Muscle of leg (tissue), 11 donors: Measurements from ENCODE around the gene ZNF697. TPM values are rescaled to one million over a fixed set of nuclear protein-coding genes. Genes with fewer than 3 reads are reported as not detected.

Source experiments
- DNase-seq: peaks from one replicate; pipeline ENCODE4 v3.0.0; 2013
- H3K27ac ChIP-seq: one replicate; pipeline ENCODE4 v1.5.1; 2013; ENCODE audit warnings: mild to moderate bottlenecking, low read length, control low read depth
- H3K27me3 ChIP-seq: one replicate; pipeline ENCODE4 v1.6.1; 2013; ENCODE audit warnings: low read length; ENCODE audit not compliant: control insufficient read depth, insufficient read depth
- H3K36me3 ChIP-seq: one replicate; pipeline ENCODE4 v1.6.1; 2013; ENCODE audit warnings: low read length; ENCODE audit not compliant: control insufficient read depth, insufficient read depth
- H3K4me1 ChIP-seq: one replicate; pipeline ENCODE4 v1.6.1; 2013; ENCODE audit warnings: low read length; ENCODE audit not compliant: control insufficient read depth, insufficient read depth
- H3K4me3 ChIP-seq: one replicate; pipeline ENCODE4 v1.5.1; 2013; ENCODE audit warnings: low read length, control low read depth
- H3K9me3 ChIP-seq: replicated peaks from 2 replicates; pipeline ENCODE4 v1.6.1; 2013; ENCODE audit warnings: low read depth, low read length; ENCODE audit not compliant: control insufficient read depth
- WGBS: methylation state at CpG from one replicate; pipeline ENCODE4 v1.1.5; 2013; ENCODE audit warnings: missing lambda C conversion rate; ENCODE audit not compliant: insufficient coverage; 5-methylcytosine and 5-hydroxymethylcytosine counted together
- polyA plus RNA-seq, 8 donors: library from polyadenylated mRNA; unstranded; fragments of 120-200 nt; gene quantifications; one replicate each; pipeline versions ENCODE4 v1.2.1 to v1.2.3, GENCODE V29; 2013; ENCODE audit warnings: inconsistent platforms in 1 of 8, low replicate concordance in 1 of 8; ENCODE audit not compliant: insufficient read length in 8 of 8, insufficient read depth in 1 of 8
- total RNA-seq: library from RNA; stranded (reverse); fragments of 120-200 nt; gene quantifications from one replicate; pipeline ENCODE4 v1.2.4, GENCODE V29; 2013

ZNF697 gene
- total and polyA plus RNA-seq, 9 donors: 8.0 to 11.6 (median 9.8) TPM

- Histone ChIP-seq H3K27me3 (no peaks in the 10 kb centered on the region), H3K9me3 (no peaks in the 10 kb centered on the region), H3K4me1 (peaks cover 2% of the 10 kb centered on the region), H3K27ac (no peak overlapping the region), H3K36me3 (no peaks in the 10 kb centered on the region), H3K4me3 (no peak overlapping the region)
- no CpG with 5 or more reads among the region's 2 CpGs for WGBS
- no peak for DNase-seq
Observed at GRCh38 chr1:119680723-119681122, 32.7 kb upstream of the ZNF697 start.

GRCh38 chr1:119680193-119680592, 32.1 kb upstream of the ZNF697 start:
- DNase-seq: no peak
- Histone ChIP-seq H3K27me3 (no peaks in the 10 kb centered on the region), H3K4me3 (no peak overlapping the region), H3K27ac (no peak overlapping the region), H3K4me1 (peaks cover 6% of the 10 kb centered on the region), H3K9me3 (no peaks in the 10 kb centered on the region), H3K36me3 (no peaks in the 10 kb centered on the region)
- WGBS: no CpG with 5 or more reads among the region's 3 CpGs

GRCh38 chr1:119679223-119679622, 31.2 kb upstream of the ZNF697 start:
- WGBS: no CpG with 5 or more reads among the region's 1 CpG
- Histone ChIP-seq H3K27me3 (no peaks in the 10 kb centered on the region), H3K4me3 (no peak overlapping the region), H3K4me1 (peaks cover 7% of the 10 kb centered on the region), H3K36me3 (no peaks in the 10 kb centered on the region), H3K27ac (no peak overlapping the region), H3K9me3 (no peaks in the 10 kb centered on the region)
- DNase-seq: no peak

GRCh38 chr1:119676571-119677206, 28.6 kb upstream of the ZNF697 start:
- DNase-seq: peak; percentile 35
- WGBS: 87% methylated on average over 3 of the region's 8 CpGs
- Histone ChIP-seq H3K4me3 (no peak overlapping the region), H3K27ac (no peak overlapping the region), H3K9me3 (no peaks in the 10 kb centered on the region), H3K4me1 (peaks cover 7% of the 10 kb centered on the region), H3K27me3 (no peaks in the 10 kb centered on the region), H3K36me3 (no peaks in the 10 kb centered on the region)

- H3K9me3 ChIP-seq: no peaks in the 10 kb centered on the region
- H3K27ac ChIP-seq: peak overlapping the region; percentile 3
- H3K36me3 ChIP-seq: no peaks in the 10 kb centered on the region
- H3K4me3 ChIP-seq: peak overlapping the region; percentile 33
- H3K4me1 ChIP-seq: peaks cover 7% of the 10 kb centered on the region
- H3K27me3 ChIP-seq: no peaks in the 10 kb centered on the region
- WGBS: 20% methylated on average over 2 of the region's 16 CpGs
- DNase-seq: peak; percentile 92
Observed at GRCh38 chr1:119675349-119676345, 27.6 kb upstream of the ZNF697 start.

- no CpG with 5 or more reads among the region's 6 CpGs for WGBS
- DNase-seq: no peak
- no peaks in the 10 kb centered on the region for H3K9me3 ChIP-seq
- H3K36me3 ChIP-seq: no peaks in the 10 kb centered on the region
- H3K27me3 ChIP-seq: no peaks in the 10 kb centered on the region
- no peak overlapping the region for H3K27ac ChIP-seq
- H3K4me3 ChIP-seq: no peak overlapping the region
- peaks cover 7% of the 10 kb centered on the region for H3K4me1 ChIP-seq
Observed at GRCh38 chr1:119674835-119675289, 26.8 kb upstream of the ZNF697 start.

- Histone ChIP-seq H3K9me3 (no peaks in the 10 kb centered on the region), H3K27me3 (no peaks in the 10 kb centered on the region), H3K4me1 (peaks cover 7% of the 10 kb centered on the region), H3K36me3 (no peaks in the 10 kb centered on the region), H3K4me3 (no peak overlapping the region), H3K27ac (no peak overlapping the region)
- 78% methylated on average over 3 of the region's 4 CpGs for WGBS
- DNase-seq: no peak
Observed at GRCh38 chr1:119674111-119674526, 26.1 kb upstream of the ZNF697 start.

GRCh38 chr1:119673171-119673940, 25.3 kb upstream of the ZNF697 start:
- no peak for DNase-seq
- Histone ChIP-seq H3K9me3 (no peaks in the 10 kb centered on the region), H3K36me3 (no peaks in the 10 kb centered on the region), H3K4me3 (no peak overlapping the region), H3K27me3 (no peaks in the 10 kb centered on the region), H3K27ac (no peak overlapping the region), H3K4me1 (peaks cover 7% of the 10 kb centered on the region)
- WGBS: 100% methylated on average over 1 of the region's 4 CpGs

- peaks cover 6% of the 10 kb centered on the region for H3K4me1 ChIP-seq
- WGBS: 86% methylated on average over 1 of the region's 2 CpGs
- no peak for DNase-seq
- H3K27ac ChIP-seq: no peak overlapping the region
- H3K36me3 ChIP-seq: no peaks in the 10 kb centered on the region
- no peaks in the 10 kb centered on the region for H3K27me3 ChIP-seq
- H3K9me3 ChIP-seq: no peaks in the 10 kb centered on the region
- no peak overlapping the region for H3K4me3 ChIP-seq
Observed at GRCh38 chr1:119670898-119671297, 22.8 kb upstream of the ZNF697 start.

- Histone ChIP-seq H3K27ac (no peak overlapping the region), H3K4me1 (no peaks in the 10 kb centered on the region), H3K4me3 (no peak overlapping the region), H3K27me3 (no peaks in the 10 kb centered on the region), H3K36me3 (no peaks in the 10 kb centered on the region), H3K9me3 (no peaks in the 10 kb centered on the region)
- WGBS: 93% methylated on average over 2 of the region's 6 CpGs
- no peak for DNase-seq
Observed at GRCh38 chr1:119667173-119667572, 19.1 kb upstream of the ZNF697 start.
